PC-3 (cell line): ENCODE results near the gene RMND1.

ENCODE experiments used
- EZH2 ChIP-seq: fragments of 300-600 bp; sonication (generic); IDR thresholded peaks from one replicate; pipeline ENCODE4 v1.6.1; 2017; ENCODE audit warnings: antibody characterized with exemption, mild to moderate bottlenecking, low read length; ENCODE audit not compliant: unreplicated experiment
- EZH2phosphoT487 ChIP-seq: fragments of 300-600 bp; sonication (generic); IDR thresholded peaks from 2 replicates; pipeline ENCODE4 v1.6.1; 2018; ENCODE audit warnings: mild to moderate bottlenecking, antibody characterized with exemption, low read length, borderline replicate concordance
- TF ChIP-seq, protein P1 (sequence below): fragments of 300-600 bp; sonication (generic); conservative IDR thresholded peaks from 2 replicates; pipeline ENCODE4 v1.5.1; 2017; ENCODE audit warnings: antibody characterized with exemption, low read depth, mild to moderate bottlenecking, low read length

- TF ChIP-seq, protein P1, sequence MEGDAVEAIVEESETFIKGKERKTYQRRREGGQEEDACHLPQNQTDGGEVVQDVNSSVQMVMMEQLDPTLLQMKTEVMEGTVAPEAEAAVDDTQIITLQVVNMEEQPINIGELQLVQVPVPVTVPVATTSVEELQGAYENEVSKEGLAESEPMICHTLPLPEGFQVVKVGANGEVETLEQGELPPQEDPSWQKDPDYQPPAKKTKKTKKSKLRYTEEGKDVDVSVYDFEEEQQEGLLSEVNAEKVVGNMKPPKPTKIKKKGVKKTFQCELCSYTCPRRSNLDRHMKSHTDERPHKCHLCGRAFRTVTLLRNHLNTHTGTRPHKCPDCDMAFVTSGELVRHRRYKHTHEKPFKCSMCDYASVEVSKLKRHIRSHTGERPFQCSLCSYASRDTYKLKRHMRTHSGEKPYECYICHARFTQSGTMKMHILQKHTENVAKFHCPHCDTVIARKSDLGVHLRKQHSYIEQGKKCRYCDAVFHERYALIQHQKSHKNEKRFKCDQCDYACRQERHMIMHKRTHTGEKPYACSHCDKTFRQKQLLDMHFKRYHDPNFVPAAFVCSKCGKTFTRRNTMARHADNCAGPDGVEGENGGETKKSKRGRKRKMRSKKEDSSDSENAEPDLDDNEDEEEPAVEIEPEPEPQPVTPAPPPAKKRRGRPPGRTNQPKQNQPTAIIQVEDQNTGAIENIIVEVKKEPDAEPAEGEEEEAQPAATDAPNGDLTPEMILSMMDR, result no peak
- TF ChIP-seq EZH2 (no peak), EZH2phosphoT487 (no peak)
Observed at GRCh38 chr6:151442371-151442770, 9.6 kb downstream of the RMND1 start.
